B cell (primary cell): ENCODE measurements around the gene MFSD11. TPM values are rescaled to one million over a fixed set of nuclear protein-coding genes. Genes with fewer than 3 reads are reported as not detected.
"Not testable (repeated sequence)": the region's sequence is repeated elsewhere in the genome, so short reads cannot be mapped to it uniquely, and the experiment has no call there.

Source experiments
- ATAC-seq: fragments of 200-7000 bp; cut with Tn5 transposase; one replicate; pipeline ENCODE4 v1.10.0; 2021; ENCODE audit warnings: low read depth, mild to moderate bottlenecking, moderate number of reproducible peaks, moderate library complexity
- CTCF ChIA-PET: fragments of 350-600 bp; sonication (Branson Sonifier 250); formaldehyde crosslinking; loops from one replicate; lab custom pipeline; 2021; ENCODE audit warnings: antibody characterized with exemption, inconsistent platforms; lab: Charles Lee
- POLR2A ChIA-PET: fragments of 350-600 bp; sonication (Branson Sonifier 250); formaldehyde crosslinking; loops from one replicate; lab custom pipeline; 2021; ENCODE audit warnings: antibody characterized with exemption; lab: Charles Lee
- DNase-seq: peaks from one replicate; pipeline ENCODE4 v3.0.0; 2013
- H2AFZ ChIP-seq: 2 replicates; pipeline ENCODE4 v1.6.1; 2012; ENCODE audit warnings: mild to moderate bottlenecking, low read depth, low read length; ENCODE audit not compliant: insufficient read depth, poor library complexity, severe bottlenecking
- H3K27ac ChIP-seq, 2 donors: 1 replicate in 1 of 2; 2 replicates in 1 of 2; pipeline ENCODE4 v1.5.1; 2012 to 2013; ENCODE audit warnings: low read length in 2 of 2, mild to moderate bottlenecking in 2 of 2, moderate library complexity in 1 of 2
- H3K27me3 ChIP-seq, 4 experiments: fragments of 200-600 bp in 1 of 4; sonication (generic) in 1 of 4; replicated peaks in 1 of 4; 1 replicate in 2 of 4; 2 replicates in 2 of 4; pipeline versions ENCODE4 v1.6.1 to v1.7.0; 2013 to 2016; ENCODE audit warnings: low read length in 3 of 4, mild to moderate bottlenecking in 2 of 4, mixed read lengths in 1 of 4, moderate library complexity in 1 of 4; ENCODE audit not compliant: insufficient read depth in 4 of 4, control insufficient read depth in 3 of 4; ENCODE audit errors: control extremely low read depth in 1 of 4
- H3K36me3 ChIP-seq, 2 experiments: replicated peaks in 1 of 2; 1 replicate in 1 of 2; 2 replicates in 1 of 2; pipeline versions ENCODE4 v1.6.1 to v1.7.1; 2013; ENCODE audit warnings: low read length in 1 of 2; ENCODE audit not compliant: insufficient read depth in 2 of 2, control insufficient read depth in 1 of 2; ENCODE audit errors: control extremely low read depth in 1 of 2, extremely low read depth in 1 of 2
- H3K4me1 ChIP-seq, 2 donors: fragments of 200-600 bp in 1 of 2; sonication (generic) in 1 of 2; 1 replicate in 1 of 2; 2 replicates in 1 of 2; pipeline versions ENCODE4 v1.5.1 to v1.6.1; 2013 to 2017; ENCODE audit warnings: low read length in 2 of 2; ENCODE audit not compliant: control insufficient read depth in 2 of 2, insufficient read depth in 2 of 2
- H3K4me2 ChIP-seq: replicated peaks from 2 replicates; pipeline ENCODE3; 2012; ENCODE audit warnings: mild to moderate bottlenecking, low read depth, low read length; ENCODE audit not compliant: poor library complexity, severe bottlenecking
- H3K4me3 ChIP-seq, 5 experiments: fragments of 200-600 bp in 1 of 5; sonication (generic) in 1 of 5; 1 replicate in 3 of 5; 2 replicates in 2 of 5; pipeline versions ENCODE4 v1.5.1 to v1.7.0; 2011 to 2016; ENCODE audit warnings: low read length in 4 of 5, mild to moderate bottlenecking in 4 of 5, low read depth in 2 of 5, control low read depth in 1 of 5, moderate library complexity in 1 of 5; ENCODE audit not compliant: insufficient read depth in 1 of 5; ENCODE audit errors: control extremely low read depth in 1 of 5, extremely low read depth in 1 of 5
- H3K79me2 ChIP-seq: fragments of 200-600 bp; sonication (generic); one replicate; pipeline ENCODE4 v1.6.0; 2016; ENCODE audit warnings: low read length; ENCODE audit not compliant: control insufficient read depth, insufficient read depth
- H3K9ac ChIP-seq: fragments of 200-600 bp; sonication (generic); 2 replicates; pipeline ENCODE4 v1.6.1; 2017; ENCODE audit warnings: mild to moderate bottlenecking, low read length, moderate library complexity
- H3K9me3 ChIP-seq, 3 donors: one replicate each; pipeline versions ENCODE4 v1.6.1 to v1.7.1; 2013; ENCODE audit warnings: low read length in 2 of 3; ENCODE audit not compliant: control insufficient read depth in 2 of 3, insufficient read depth in 1 of 3; ENCODE audit errors: control extremely low read depth in 1 of 3
- H4K20me1 ChIP-seq: 2 replicates; pipeline ENCODE4 v1.6.0; 2012; ENCODE audit warnings: mild to moderate bottlenecking, low read length; ENCODE audit not compliant: insufficient read depth, control insufficient read depth, poor library complexity, severe bottlenecking
- H3K27ac Mint-ChIP-seq: one replicate; pipeline ENCODE4 v1.8.0; 2021; ENCODE audit warnings: mixed read lengths
- H3K27me3 Mint-ChIP-seq: one replicate; pipeline ENCODE4 v1.8.0; 2021; ENCODE audit warnings: mixed read lengths
- H3K4me1 Mint-ChIP-seq: one replicate; pipeline ENCODE4 v1.8.0; 2021; ENCODE audit warnings: mixed read lengths
- H3K4me3 Mint-ChIP-seq: one replicate; pipeline ENCODE4 v1.8.0; 2021; ENCODE audit warnings: mixed read lengths
- H3K9me3 Mint-ChIP-seq: one replicate; pipeline ENCODE4 v1.8.0; 2022; ENCODE audit warnings: mixed read lengths; ENCODE audit not compliant: insufficient read depth
- EZH2 ChIP-seq: IDR thresholded peaks from 2 replicates; pipeline ENCODE4 v1.6.1; 2012; ENCODE audit warnings: borderline replicate concordance, low read depth, mild to moderate bottlenecking, moderate library complexity, low read length; ENCODE audit not compliant: insufficient read depth, poor library complexity, severe bottlenecking
- WGBS: methylation state at CpG from one replicate; pipeline ENCODE4 v1.1.5; 2013; ENCODE audit warnings: missing lambda C conversion rate; ENCODE audit not compliant: insufficient coverage; 5-methylcytosine and 5-hydroxymethylcytosine counted together
- intact Hi-C: fragments of 100-400 bp; cut with micrococcal nuclease; formaldehyde crosslinking; loops from one replicate; pipeline ENCODE4 v1.10.0; 2022
- polyA plus RNA-seq: library from polyadenylated mRNA; depleted of rRNA; stranded (reverse); fragments of >200 nt; gene quantifications from 2 replicates; pipeline ENCODE4 v1.2.3, GENCODE V29; 2012
- total RNA-seq, 2 donors: library from RNA; stranded (reverse); fragments of 120-200 nt in 1 of 2; gene quantifications; 1 replicate in 1 of 2; 2 replicates in 1 of 2; pipeline versions ENCODE4 v1.2.3 to v1.2.4, GENCODE V29; 2013 to 2022
- TF ChIP-seq, protein P1 (sequence below): fragments of 200-600 bp; IDR thresholded peaks from one replicate; pipeline ENCODE4 v1.8.0; 2022; ENCODE audit warnings: antibody characterized with exemption, mild to moderate bottlenecking

The MFSD11 gene
- total and polyA plus RNA-seq, 2 donors (not counting 1 experiment from before 2014, with no cell fraction given), result 24.5 to 36.4 TPM

DNA sequence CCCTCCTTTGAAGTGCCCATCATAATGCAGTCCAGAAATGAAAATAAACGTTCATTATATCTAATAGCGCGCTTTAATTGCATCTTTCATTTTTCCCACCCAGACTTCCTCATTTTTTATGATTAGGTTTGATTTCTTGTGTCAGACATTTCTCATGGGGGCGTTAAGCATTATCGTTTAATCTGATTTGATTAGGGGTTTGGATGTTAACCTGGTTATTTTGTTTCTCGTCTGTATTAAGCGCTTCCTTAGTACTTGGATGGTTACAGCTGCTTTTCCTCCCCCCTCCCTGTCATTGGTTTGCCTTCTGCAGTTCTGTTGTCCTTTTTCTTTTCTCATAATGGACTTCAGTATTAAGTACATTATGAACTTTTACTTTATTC is 540 bp downstream of the MFSD11 start:
- H3K4me3 Mint-ChIP-seq, result peak overlapping the region; percentile 97
- H3K27ac Mint-ChIP-seq, result peak overlapping the region; percentile 99
- peak overlapping the region; percentile 87 for H3K9ac ChIP-seq
- ChIA-PET POLR2A (interaction anchor here (0.6 to 5.6 kb wide), 3 partner anchors 12 to 1220 kb away, joined by 6 to 75 read pairs (median 7); partner anchors contain the start of genes JMJD6 and METTL23), CTCF (interaction anchor here (0.8 to 4.3 kb wide), 2 partner anchors 11 to 328 kb away, joined by 4 to 29 read pairs; partner anchors contain the start of genes JMJD6 and METTL23)
- peaks cover 64% of the 10 kb centered on the region for H3K79me2 ChIP-seq
- intact Hi-C loops, result loop anchor here (5.0 kb wide), 3 partner anchors 404 to 1221 kb away; partner anchors contain the start of genes CASKIN2, SEC14L1, TNRC6C and TSEN54
- H3K4me1 ChIP-seq, result peaks cover 33% of the 10 kb centered on the region in 2 donors
- H3K4me1 Mint-ChIP-seq, result peaks cover 42% of the 10 kb centered on the region
- no CpG with 5 or more reads among the region's 7 CpGs for WGBS
- H3K4me2 ChIP-seq, result peak overlapping the region; percentile 92
- no peaks in the 10 kb centered on the region for H3K27me3 Mint-ChIP-seq
- peaks cover 9% of the 10 kb centered on the region for H4K20me1 ChIP-seq
- ATAC-seq (no peak), DNase-seq (peak; percentile 53)
- H3K27ac ChIP-seq, result peak overlapping the region; percentile 95 to 97
- H2AFZ ChIP-seq, result peak overlapping the region; percentile 84
- H3K27me3 ChIP-seq, result no peaks in the 10 kb centered on the region
- no peaks in the 10 kb centered on the region for H3K9me3 Mint-ChIP-seq
- TF ChIP-seq, protein P1, sequence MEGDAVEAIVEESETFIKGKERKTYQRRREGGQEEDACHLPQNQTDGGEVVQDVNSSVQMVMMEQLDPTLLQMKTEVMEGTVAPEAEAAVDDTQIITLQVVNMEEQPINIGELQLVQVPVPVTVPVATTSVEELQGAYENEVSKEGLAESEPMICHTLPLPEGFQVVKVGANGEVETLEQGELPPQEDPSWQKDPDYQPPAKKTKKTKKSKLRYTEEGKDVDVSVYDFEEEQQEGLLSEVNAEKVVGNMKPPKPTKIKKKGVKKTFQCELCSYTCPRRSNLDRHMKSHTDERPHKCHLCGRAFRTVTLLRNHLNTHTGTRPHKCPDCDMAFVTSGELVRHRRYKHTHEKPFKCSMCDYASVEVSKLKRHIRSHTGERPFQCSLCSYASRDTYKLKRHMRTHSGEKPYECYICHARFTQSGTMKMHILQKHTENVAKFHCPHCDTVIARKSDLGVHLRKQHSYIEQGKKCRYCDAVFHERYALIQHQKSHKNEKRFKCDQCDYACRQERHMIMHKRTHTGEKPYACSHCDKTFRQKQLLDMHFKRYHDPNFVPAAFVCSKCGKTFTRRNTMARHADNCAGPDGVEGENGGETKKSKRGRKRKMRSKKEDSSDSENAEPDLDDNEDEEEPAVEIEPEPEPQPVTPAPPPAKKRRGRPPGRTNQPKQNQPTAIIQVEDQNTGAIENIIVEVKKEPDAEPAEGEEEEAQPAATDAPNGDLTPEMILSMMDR, result no peak
- TF ChIP-seq EZH2, result no peak
- H3K36me3 ChIP-seq, result peaks cover 0 to 31% of the 10 kb centered on the region in 2 experiments
- no peaks in the 10 kb centered on the region for H3K9me3 ChIP-seq
- H3K4me3 ChIP-seq, result peak overlapping the region; percentile 95 to 99 (median 97)

DNA sequence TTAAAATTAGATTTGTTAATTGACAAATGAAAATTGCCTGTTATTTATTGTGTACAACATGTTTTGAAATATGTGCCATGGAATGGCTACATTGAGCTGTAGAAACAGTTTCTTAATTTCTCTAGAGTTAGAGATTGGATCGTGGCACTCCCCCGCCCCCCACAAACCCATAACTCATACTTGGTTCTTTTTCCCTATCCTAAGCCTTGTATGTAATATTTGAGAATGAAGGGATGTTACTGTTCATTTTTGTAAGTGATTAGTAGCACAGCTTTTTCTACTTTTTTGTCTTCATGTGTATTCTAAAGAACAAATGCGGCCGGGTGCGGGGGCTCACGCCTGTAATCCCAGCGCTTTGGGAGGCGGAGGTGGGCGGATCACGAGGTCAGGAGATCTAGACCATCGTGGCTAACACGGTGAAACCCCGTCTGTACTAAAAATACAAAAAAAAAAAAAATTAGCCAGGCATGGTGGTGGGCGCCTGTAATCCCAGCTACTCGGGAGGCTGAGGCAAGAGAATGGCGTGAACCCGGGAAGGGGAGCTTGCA is 1.7 kb downstream of the MFSD11 start:
- ATAC-seq, H3K27ac Mint-ChIP-seq: not testable (repeated sequence)
- CTCF ChIA-PET, result interaction anchor here (0.7 to 4.3 kb wide), 4 partner anchors 12 to 1969 kb away, joined by 3 to 29 read pairs (median 3); partner anchors contain the start of genes JMJD6, METTL23 and MGAT5B

More for the DNA sequence above, 1.7 kb downstream of the MFSD11 start:
- not testable (repeated sequence) for H3K4me3 Mint-ChIP-seq, H3K27me3 ChIP-seq, H3K27me3 Mint-ChIP-seq, H3K9ac ChIP-seq, DNase-seq, H3K27ac ChIP-seq, H3K9me3 ChIP-seq, H3K9me3 Mint-ChIP-seq, H4K20me1 ChIP-seq, H3K4me2 ChIP-seq, H2AFZ ChIP-seq, H3K4me3 ChIP-seq
- intact Hi-C loops, result loop anchor here (5.0 kb wide), 3 partner anchors 403 to 1222 kb away; partner anchors contain the start of genes CASKIN2, SEC14L1, TNRC6C and TSEN54
- Histone ChIP-seq H3K36me3 (peaks cover 4 to 30% of the 10 kb centered on the region in 2 experiments), H3K4me1 (peaks cover 23% of the 10 kb centered on the region in 2 donors), H3K79me2 (peaks cover 55% of the 10 kb centered on the region)
- peaks cover 30% of the 10 kb centered on the region for H3K4me1 Mint-ChIP-seq
- WGBS, result 100% methylated on average over 4 of the region's 17 CpGs
- POLR2A ChIA-PET, result interaction anchor here (0.5 to 5.6 kb wide), 2 partner anchors 13 to 33 kb away, joined by 4 to 75 read pairs; partner anchors contain the start of genes JMJD6 and METTL23
